GM06990 (cell line): ENCODE results near the gene PDIA6.

ENCODE experiments used
- DNase-seq: peaks from one replicate; pipeline ENCODE4 v3.0.0-alpha.2; 2011; ENCODE audit not compliant: insufficient read length; ENCODE audit errors: extremely low read depth
- H3K27me3 ChIP-seq: replicated peaks from 2 replicates; pipeline ENCODE4 v1.6.0; 2011; ENCODE audit warnings: low read length; ENCODE audit not compliant: control insufficient read depth, insufficient read depth
- H3K36me3 ChIP-seq: 2 replicates; pipeline ENCODE4 v1.5.1; 2011; ENCODE audit warnings: low read length; ENCODE audit not compliant: control insufficient read depth, insufficient read depth
- H3K4me3 ChIP-seq: replicated peaks from 2 replicates; pipeline ENCODE4 v1.5.1; 2011; ENCODE audit warnings: low read depth, mild to moderate bottlenecking, control low read depth, low read length
- TF ChIP-seq, protein P1 (sequence below): IDR thresholded peaks from 2 replicates; pipeline ENCODE4 v1.5.1; 2011; ENCODE audit warnings: low read length, control low read depth, mild to moderate bottlenecking, inconsistent platforms; ENCODE audit not compliant: insufficient read depth, poor library complexity, severe bottlenecking

PDIA6 gene

GRCh38 chr2:10768063-10768507 is 44.5 kb downstream of the PDIA6 start:
- TF ChIP-seq, protein P1, sequence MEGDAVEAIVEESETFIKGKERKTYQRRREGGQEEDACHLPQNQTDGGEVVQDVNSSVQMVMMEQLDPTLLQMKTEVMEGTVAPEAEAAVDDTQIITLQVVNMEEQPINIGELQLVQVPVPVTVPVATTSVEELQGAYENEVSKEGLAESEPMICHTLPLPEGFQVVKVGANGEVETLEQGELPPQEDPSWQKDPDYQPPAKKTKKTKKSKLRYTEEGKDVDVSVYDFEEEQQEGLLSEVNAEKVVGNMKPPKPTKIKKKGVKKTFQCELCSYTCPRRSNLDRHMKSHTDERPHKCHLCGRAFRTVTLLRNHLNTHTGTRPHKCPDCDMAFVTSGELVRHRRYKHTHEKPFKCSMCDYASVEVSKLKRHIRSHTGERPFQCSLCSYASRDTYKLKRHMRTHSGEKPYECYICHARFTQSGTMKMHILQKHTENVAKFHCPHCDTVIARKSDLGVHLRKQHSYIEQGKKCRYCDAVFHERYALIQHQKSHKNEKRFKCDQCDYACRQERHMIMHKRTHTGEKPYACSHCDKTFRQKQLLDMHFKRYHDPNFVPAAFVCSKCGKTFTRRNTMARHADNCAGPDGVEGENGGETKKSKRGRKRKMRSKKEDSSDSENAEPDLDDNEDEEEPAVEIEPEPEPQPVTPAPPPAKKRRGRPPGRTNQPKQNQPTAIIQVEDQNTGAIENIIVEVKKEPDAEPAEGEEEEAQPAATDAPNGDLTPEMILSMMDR, result no peak
- H3K36me3 ChIP-seq, result no peaks in the 10 kb centered on the region
- H3K4me3 ChIP-seq, result no peak overlapping the region
- DNase-seq, result no peak
- 0 out of 2 replicates have a peak, but pooled peaks cover 2% of the 10 kb centered on the region for H3K27me3 ChIP-seq

DNA sequence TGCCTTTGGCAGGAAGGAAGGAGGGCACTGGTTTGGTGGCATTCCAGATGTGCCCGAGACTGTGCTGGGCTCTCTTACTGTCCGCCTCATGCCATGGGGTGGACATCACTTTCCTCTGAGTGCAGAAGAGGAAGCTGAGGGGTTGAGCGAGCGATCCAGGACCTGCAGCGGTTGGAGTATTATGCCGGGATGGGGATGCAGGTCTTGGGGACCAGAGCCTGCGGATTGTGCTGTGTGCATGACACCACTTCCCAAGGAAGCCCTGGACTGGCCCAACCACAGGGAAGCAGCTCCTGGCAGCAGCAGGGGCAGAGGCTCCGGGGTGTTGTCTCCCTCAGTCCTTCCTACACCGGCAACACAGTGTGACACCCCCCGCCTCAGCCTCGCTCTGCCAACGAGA is 46.7 kb downstream of the PDIA6 start:
- TF ChIP-seq, protein P1, result no peak
- no peak for DNase-seq
- Histone ChIP-seq H3K4me3 (no peak overlapping the region), H3K36me3 (no peaks in the 10 kb centered on the region), H3K27me3 (peaks cover 2% of the 10 kb centered on the region; the same call in 1 of the 2 replicates)

GRCh38 chr2:10765461-10765860 is 47.1 kb downstream of the PDIA6 start:
- Histone ChIP-seq H3K27me3 (peaks cover 2% of the 10 kb centered on the region; the same call in 1 of the 2 replicates), H3K36me3 (no peaks in the 10 kb centered on the region), H3K4me3 (no peak overlapping the region)
- TF ChIP-seq, protein P1, result no peak
- DNase-seq, result no peak

GRCh38 chr2:10764896-10765295 is 47.7 kb downstream of the PDIA6 start:
- no peak overlapping the region for H3K4me3 ChIP-seq
- peaks cover 2% of the 10 kb centered on the region; the same call in 1 of the 2 replicates for H3K27me3 ChIP-seq
- DNase-seq, result no peak
- TF ChIP-seq, protein P1, result no peak
- no peaks in the 10 kb centered on the region for H3K36me3 ChIP-seq

DNA sequence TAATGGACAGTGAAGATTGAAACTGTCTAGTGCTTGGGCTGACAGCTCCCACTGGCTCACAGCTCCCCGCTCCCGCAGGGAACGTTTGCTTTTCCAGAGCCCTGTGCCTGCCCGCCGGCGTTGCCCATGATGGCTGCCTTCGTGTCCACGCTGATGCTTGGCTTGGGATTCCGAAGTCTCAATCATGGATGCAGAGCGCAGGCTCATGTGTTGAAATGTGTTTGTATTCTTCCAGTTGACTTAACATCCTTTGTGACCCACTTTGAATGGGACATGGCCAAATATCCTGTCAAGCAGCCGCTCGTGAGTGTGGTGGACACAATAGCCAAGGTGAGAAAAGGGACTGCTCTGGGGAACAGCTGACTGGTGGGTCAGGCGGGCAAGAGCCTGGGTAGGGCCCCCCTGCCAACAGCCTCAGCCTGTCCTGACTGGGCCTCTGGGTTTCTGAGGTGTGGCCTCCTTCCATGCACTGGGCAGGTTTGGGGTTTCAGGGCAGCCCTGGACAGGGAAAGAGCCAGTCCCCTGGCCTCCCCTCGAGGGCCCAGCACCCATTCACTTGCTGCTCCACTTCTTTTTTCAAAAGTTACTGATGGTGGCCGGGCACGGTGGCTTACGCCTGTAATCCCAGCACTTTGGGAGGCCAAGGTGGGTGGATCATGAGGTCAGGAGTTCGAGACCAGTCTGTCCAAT is 48.3 kb downstream of the PDIA6 start:
- Histone ChIP-seq H3K4me3 (no peak overlapping the region), H3K27me3 (peaks cover 2% of the 10 kb centered on the region; the same call in 1 of the 2 replicates), H3K36me3 (no peaks in the 10 kb centered on the region)
- DNase-seq, result no peak
- TF ChIP-seq, protein P1, result no peak
